PFSK-1 (cell line): Measurements from ENCODE around the gene ZNF184.

ENCODE experiments used
- FOXP2 ChIP-seq: optimal IDR thresholded peaks from 2 replicates; pipeline ENCODE3; 2011; ENCODE audit warnings: borderline replicate concordance, control low read depth, inconsistent platforms; ENCODE audit not compliant: insufficient read depth; ENCODE audit errors: extremely low read length, extremely low read depth
- POLR2AphosphoS5 ChIP-seq: IDR thresholded peaks from 2 replicates; pipeline ENCODE4 v1.6.1; 2012; ENCODE audit warnings: low read depth, mild to moderate bottlenecking, control low read depth, low read length, moderate library complexity
- REST ChIP-seq, 2 experiments: IDR thresholded peaks; 2 replicates each; pipeline versions ENCODE4 v1.6.1 to v1.8.0; 2011 to 2012; ENCODE audit warnings: low read depth in 2 of 2, low read length in 2 of 2, control low read depth in 1 of 2, inconsistent platforms in 1 of 2, mild to moderate bottlenecking in 1 of 2, moderate library complexity in 1 of 2; ENCODE audit not compliant: insufficient read depth in 1 of 2
- TAF1 ChIP-seq: IDR thresholded peaks from 2 replicates; pipeline ENCODE4 v1.6.1; 2012; ENCODE audit warnings: low read length, control low read depth, borderline replicate concordance; ENCODE audit not compliant: insufficient read depth

- TF ChIP-seq REST (IDR thresholded peaks at IDR 0.05; ENCODE audit: insufficient read depth in 1 of 2, low read depth in 2 of 2, low read length in 2 of 2) (no peak), POLR2AphosphoS5 (no peak), FOXP2 (no peak), TAF1 (no peak)
These were observed 20.4 kb downstream of the ZNF184 start for GRCh38 chr6:27452496-27452897.
